Fibroblast of pulmonary artery (primary cell): ENCODE data around the gene C13orf46.

ENCODE experiments used
- DNase-seq: peaks from one replicate; pipeline ENCODE4 v3.0.0-alpha.2; 2010; ENCODE audit warnings: low read depth
- H3K4me3 ChIP-seq: replicated peaks from 2 replicates; pipeline ENCODE4 v1.5.1; 2011; ENCODE audit warnings: low read depth, mild to moderate bottlenecking, control low read depth, low read length, moderate library complexity
- TF ChIP-seq, protein P1 (sequence below): IDR thresholded peaks from 2 replicates; pipeline ENCODE4 v1.5.1; 2011; ENCODE audit warnings: mild to moderate bottlenecking, control low read depth, low read length, inconsistent platforms; ENCODE audit errors: missing control alignments

C13orf46 gene

DNA sequence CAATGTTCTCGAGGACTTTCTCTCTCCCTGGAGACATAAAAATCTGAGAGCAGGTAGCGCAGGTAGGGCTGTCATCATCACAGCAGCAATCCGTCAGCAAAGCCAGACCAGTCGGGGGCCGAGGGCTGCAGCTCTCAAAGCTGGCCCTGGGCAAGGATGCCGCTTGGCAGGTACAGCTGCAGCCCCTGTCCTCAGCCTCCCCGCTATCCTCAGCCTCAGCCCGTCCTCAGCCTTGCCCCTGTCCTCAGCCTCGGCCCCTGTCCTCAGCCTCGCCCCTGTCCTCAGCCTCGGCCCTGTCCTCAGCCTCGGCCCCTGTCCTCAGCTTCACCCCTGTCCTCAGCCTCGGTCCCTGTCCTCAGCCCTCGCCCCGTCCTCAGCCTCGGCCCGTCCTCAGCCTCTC lies 10.9 kb downstream of the C13orf46 start:
- no peak for DNase-seq
- H3K4me3 ChIP-seq = no peak overlapping the region
- TF ChIP-seq, protein P1, sequence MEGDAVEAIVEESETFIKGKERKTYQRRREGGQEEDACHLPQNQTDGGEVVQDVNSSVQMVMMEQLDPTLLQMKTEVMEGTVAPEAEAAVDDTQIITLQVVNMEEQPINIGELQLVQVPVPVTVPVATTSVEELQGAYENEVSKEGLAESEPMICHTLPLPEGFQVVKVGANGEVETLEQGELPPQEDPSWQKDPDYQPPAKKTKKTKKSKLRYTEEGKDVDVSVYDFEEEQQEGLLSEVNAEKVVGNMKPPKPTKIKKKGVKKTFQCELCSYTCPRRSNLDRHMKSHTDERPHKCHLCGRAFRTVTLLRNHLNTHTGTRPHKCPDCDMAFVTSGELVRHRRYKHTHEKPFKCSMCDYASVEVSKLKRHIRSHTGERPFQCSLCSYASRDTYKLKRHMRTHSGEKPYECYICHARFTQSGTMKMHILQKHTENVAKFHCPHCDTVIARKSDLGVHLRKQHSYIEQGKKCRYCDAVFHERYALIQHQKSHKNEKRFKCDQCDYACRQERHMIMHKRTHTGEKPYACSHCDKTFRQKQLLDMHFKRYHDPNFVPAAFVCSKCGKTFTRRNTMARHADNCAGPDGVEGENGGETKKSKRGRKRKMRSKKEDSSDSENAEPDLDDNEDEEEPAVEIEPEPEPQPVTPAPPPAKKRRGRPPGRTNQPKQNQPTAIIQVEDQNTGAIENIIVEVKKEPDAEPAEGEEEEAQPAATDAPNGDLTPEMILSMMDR = no peak

DNA sequence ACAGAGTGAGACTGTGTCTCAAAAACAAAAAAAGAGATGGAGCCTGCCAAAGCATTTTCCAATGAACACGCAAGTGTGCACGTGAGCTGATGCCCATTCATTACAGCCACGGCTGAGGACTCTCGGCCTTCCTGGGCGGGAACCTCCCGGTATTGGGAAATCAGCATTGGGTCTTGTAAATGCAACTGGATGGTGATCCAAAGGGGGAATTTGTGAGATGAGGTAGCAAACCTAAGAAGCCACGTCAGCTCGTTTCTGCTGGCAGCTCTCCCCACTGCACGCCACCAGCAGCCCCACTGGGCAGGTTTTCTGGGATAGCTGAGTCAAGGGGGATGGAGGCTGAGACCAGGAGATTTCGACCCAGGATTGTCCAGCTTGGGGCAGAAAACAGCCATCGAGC lies 11.5 kb downstream of the C13orf46 start:
- H3K4me3 ChIP-seq = no peak overlapping the region
- no peak for DNase-seq
- TF ChIP-seq, protein P1 = no peak

DNA sequence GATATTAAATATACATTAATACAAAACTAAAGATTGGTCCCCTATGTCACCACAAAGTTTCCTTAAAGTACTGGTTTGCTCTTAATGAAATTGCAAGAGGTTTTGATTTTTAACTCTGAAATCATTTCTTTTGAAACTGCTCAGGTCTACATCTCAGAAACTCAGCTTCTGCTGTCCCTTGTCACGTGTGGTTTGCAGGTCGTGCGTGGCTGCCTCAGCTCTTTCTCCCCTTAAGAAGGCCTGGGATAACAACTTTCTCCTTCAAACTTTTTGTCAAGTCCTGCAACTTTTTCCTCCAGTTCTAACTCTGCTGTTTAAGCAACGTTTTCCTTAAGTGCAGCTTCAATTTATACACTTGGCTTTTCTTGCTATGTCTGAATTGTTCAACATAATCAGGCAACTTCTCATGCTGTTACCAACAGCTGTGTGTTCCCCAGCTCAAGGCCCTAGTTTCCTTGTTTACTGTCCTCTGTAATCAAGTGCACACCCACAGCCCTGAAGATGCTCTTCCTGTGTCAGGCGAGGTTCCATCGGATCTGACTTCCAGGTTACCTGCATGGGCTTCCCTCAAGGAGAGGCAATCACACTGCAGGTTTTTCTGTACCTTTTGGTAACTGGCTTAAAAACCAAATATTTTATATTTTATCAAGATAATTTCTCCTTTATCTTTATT lies 13.5 kb downstream of the C13orf46 start:
- no peak overlapping the region for H3K4me3 ChIP-seq
- TF ChIP-seq, protein P1 = no peak
- no peak for DNase-seq

DNA sequence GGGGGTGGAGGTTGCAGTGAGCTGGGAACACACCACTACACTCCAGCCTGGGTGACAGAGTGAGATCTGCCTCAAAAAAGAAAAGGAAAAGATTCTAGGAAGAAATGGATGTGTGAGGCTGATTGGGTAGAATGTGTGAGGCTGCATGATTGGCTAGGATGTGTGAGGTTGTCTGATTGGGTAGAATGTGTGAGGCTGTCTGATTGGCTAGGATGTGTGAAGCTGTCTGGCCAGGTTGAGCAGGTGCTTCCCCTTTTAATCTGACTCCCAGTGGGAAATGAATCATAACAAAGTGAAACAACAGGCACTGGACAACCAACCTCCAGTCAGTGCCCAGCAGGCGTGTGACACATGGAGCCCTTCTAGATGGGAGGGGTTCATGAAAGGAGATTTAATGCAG lies 14.7 kb downstream of the C13orf46 start:
- H3K4me3 ChIP-seq = no peak overlapping the region
- TF ChIP-seq, protein P1 = no peak
- no peak for DNase-seq

DNA sequence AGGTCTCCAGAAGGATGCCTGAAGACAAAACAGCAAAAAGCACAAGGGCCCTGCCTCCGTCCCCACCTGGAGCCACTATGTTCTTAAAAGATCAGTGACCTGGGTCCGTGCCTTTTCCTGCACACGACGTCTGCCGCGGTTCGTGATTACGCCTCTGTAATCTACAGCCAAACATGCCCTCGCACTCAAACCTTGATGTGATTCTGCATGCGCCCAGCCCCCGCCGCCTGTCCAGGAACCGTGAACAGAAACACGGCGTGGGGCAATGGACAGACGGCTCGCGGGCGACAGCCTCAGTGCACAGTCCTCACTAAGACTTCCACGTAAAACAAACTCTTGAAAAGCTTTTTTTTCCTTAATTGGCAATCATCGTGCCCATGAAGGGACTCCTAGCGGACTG lies 15.5 kb downstream of the C13orf46 start:
- TF ChIP-seq, protein P1 = no peak
- no peak overlapping the region for H3K4me3 ChIP-seq
- no peak for DNase-seq

DNA sequence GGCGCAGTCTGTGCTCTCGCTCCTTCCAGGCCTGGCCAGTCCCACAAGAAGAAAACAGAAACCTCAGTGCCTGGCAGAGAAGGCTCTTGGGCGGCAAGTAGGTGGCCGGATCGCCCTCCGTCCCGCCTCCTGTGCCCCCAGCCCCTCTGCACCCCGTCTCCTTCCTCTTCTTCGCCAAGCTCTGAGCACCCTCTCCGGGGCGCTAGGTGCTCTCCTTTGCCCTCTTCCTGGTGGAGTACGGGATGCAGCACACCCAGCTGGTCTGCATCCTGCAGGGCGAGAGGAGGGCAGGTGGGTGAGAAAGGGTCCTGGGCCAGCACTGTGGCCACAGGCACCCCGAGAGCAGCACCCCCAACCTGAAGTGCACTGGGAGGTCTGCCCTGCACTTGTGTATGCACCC lies 17.3 kb downstream of the C13orf46 start:
- TF ChIP-seq, protein P1 = no peak
- no peak overlapping the region for H3K4me3 ChIP-seq
- DNase-seq = no peak

DNA sequence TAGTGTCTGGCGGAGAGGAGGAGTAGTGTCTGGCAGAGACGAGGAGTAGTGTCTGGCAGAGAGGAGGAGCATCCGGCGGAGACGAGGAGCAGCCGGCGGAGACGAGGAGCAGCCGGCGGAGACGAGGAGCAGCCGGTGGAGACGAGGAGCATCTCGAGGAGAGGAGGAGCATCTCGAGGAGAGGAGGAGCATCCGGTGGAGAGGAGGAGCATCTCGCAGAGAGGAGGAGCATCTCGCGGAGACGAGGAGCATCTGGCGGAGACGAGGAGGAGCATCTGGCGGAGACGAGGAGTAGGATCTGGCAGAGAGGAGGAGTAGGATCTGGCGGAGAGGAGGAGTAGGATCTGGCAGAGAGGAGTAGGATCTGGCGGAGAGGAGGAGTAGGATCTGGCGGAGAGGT lies 18.2 kb downstream of the C13orf46 start:
- no peak for DNase-seq
- TF ChIP-seq, protein P1 = no peak
- H3K4me3 ChIP-seq = no peak overlapping the region
